Measurements from ENCODE around the gene PNMA6E.

DNA sequence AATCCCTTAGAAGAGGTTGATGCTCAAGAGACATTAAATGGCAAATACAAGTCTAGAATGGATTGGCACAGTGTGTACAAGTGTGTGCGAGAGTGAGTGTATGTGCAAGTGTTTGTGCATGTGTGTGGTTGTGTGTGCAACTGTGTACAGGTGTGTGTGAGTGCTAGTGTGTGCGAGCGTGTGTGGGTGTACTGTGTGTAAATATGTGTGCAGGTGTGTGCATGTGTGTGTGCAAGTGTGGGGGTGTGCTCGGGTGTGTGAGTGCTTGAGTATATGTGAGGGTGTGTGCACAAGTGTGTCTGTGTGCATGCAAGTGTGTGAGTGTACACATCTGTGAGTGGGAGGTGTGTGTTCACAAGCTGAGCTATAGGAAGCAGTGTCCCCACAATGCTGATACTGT, 38.8 kb upstream of the PNMA6E start:
- no peak for TF ChIP-seq HIVEP1 (CRISPR knock-in tag; IDR thresholded peaks at IDR 0.05)
- TF ChIP-seq TBP (optimal IDR thresholded peaks at IDR 0.05; ENCODE audit: low read depth, low read length) = no peak
- TF ChIP-seq, protein P1, sequence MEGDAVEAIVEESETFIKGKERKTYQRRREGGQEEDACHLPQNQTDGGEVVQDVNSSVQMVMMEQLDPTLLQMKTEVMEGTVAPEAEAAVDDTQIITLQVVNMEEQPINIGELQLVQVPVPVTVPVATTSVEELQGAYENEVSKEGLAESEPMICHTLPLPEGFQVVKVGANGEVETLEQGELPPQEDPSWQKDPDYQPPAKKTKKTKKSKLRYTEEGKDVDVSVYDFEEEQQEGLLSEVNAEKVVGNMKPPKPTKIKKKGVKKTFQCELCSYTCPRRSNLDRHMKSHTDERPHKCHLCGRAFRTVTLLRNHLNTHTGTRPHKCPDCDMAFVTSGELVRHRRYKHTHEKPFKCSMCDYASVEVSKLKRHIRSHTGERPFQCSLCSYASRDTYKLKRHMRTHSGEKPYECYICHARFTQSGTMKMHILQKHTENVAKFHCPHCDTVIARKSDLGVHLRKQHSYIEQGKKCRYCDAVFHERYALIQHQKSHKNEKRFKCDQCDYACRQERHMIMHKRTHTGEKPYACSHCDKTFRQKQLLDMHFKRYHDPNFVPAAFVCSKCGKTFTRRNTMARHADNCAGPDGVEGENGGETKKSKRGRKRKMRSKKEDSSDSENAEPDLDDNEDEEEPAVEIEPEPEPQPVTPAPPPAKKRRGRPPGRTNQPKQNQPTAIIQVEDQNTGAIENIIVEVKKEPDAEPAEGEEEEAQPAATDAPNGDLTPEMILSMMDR (IDR thresholded peaks at IDR 0.05 in 2 of 3, conservative IDR thresholded peaks at IDR 0.05 in 1 of 3; ENCODE audit: insufficient read depth in 2 of 3, low read depth in 1 of 3, low read length in 3 of 3) = no peak
- no peak for TF ChIP-seq ETV5 (CRISPR knock-in tag; IDR thresholded peaks at IDR 0.05; ENCODE audit: low read depth)
- TF ChIP-seq, protein P2, sequence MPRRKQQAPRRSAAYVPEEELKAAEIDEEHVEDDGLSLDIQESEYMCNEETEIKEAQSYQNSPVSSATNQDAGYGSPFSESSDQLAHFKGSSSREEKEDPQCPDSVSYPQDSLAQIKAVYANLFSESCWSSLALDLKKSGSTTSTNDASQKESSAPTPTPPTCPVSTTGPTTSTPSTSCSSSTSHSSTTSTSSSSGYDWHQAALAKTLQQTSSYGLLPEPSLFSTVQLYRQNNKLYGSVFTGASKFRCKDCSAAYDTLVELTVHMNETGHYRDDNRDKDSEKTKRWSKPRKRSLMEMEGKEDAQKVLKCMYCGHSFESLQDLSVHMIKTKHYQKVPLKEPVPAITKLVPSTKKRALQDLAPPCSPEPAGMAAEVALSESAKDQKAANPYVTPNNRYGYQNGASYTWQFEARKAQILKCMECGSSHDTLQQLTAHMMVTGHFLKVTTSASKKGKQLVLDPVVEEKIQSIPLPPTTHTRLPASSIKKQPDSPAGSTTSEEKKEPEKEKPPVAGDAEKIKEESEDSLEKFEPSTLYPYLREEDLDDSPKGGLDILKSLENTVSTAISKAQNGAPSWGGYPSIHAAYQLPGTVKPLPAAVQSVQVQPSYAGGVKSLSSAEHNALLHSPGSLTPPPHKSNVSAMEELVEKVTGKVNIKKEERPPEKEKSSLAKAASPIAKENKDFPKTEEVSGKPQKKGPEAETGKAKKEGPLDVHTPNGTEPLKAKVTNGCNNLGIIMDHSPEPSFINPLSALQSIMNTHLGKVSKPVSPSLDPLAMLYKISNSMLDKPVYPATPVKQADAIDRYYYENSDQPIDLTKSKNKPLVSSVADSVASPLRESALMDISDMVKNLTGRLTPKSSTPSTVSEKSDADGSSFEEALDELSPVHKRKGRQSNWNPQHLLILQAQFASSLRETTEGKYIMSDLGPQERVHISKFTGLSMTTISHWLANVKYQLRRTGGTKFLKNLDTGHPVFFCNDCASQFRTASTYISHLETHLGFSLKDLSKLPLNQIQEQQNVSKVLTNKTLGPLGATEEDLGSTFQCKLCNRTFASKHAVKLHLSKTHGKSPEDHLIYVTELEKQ (CRISPR knock-in tag; IDR thresholded peaks at IDR 0.05) = no peak
- no peak for TF ChIP-seq DNMT1 (IDR thresholded peaks at IDR 0.05)
- TF ChIP-seq ZNF584 (CRISPR knock-in tag; IDR thresholded peaks at IDR 0.05; ENCODE audit: low read depth) = no peak
- TF ChIP-seq PPARD (CRISPR knock-in tag; IDR thresholded peaks at IDR 0.05) = no peak
- TF ChIP-seq GTF2A2 (tag; IDR thresholded peaks at IDR 0.05) = no peak
- TF ChIP-seq NR3C1 (CRISPR knock-in tag; IDR thresholded peaks at IDR 0.05) = no peak
- TF ChIP-seq, protein P3, sequence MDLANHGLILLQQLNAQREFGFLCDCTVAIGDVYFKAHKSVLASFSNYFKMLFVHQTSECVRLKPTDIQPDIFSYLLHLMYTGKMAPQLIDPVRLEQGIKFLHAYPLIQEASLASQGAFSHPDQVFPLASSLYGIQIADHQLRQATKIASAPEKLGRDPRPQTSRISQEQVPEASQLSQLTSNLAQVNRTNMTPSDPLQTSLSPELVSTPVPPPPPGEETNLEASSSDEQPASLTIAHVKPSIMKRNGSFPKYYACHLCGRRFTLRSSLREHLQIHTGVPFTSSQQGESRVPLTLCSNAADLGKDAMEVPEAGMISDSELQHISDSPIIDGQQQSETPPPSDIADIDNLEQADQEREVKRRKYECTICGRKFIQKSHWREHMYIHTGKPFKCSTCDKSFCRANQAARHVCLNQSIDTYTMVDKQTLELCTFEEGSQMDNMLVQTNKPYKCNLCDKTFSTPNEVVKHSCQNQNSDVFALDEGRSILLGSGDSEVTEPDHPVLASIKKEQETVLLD (IDR thresholded peaks at IDR 0.05) = no peak
- no peak for TF ChIP-seq MEF2D (tag; conservative IDR thresholded peaks at IDR 0.05; ENCODE audit: low read depth)
- no peak for TF ChIP-seq NFRKB (IDR thresholded peaks at IDR 0.05; ENCODE audit: low read depth)
- TF ChIP-seq MTA3 (IDR thresholded peaks at IDR 0.05; ENCODE audit: borderline replicate concordance) = no peak

All from K562 (cell line).